ENCODE measurements around the gene SPTBN4.

The SPTBN4 gene

DNA sequence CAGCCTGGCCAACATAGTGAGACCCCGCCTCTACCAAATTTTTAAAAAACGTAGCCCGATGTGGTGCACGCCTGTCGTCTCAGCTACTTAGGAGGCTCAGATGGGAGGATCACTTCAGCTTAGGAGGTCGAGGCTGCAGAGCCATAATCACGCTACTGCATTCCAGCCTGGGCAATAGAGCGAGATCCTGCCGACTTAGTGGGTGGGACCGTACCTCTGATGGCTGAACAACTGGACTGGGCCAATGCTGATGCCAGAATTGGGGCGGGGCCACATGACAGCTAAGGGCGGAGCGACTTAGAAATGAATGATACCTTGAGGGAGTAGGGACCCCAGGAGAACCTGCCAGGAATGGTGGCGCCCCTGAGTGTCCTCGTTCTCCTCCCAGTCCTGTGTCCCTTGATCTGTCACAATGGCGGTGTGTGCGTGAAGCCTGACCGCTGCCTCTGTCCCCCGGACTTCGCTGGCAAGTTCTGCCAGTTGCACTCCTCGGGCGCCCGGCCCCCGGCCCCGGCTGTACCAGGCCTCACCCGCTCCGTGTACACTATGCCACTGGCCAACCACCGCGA is 137.9 kb downstream of the SPTBN4 start (continued):
- TF ChIP-seq, protein P1, sequence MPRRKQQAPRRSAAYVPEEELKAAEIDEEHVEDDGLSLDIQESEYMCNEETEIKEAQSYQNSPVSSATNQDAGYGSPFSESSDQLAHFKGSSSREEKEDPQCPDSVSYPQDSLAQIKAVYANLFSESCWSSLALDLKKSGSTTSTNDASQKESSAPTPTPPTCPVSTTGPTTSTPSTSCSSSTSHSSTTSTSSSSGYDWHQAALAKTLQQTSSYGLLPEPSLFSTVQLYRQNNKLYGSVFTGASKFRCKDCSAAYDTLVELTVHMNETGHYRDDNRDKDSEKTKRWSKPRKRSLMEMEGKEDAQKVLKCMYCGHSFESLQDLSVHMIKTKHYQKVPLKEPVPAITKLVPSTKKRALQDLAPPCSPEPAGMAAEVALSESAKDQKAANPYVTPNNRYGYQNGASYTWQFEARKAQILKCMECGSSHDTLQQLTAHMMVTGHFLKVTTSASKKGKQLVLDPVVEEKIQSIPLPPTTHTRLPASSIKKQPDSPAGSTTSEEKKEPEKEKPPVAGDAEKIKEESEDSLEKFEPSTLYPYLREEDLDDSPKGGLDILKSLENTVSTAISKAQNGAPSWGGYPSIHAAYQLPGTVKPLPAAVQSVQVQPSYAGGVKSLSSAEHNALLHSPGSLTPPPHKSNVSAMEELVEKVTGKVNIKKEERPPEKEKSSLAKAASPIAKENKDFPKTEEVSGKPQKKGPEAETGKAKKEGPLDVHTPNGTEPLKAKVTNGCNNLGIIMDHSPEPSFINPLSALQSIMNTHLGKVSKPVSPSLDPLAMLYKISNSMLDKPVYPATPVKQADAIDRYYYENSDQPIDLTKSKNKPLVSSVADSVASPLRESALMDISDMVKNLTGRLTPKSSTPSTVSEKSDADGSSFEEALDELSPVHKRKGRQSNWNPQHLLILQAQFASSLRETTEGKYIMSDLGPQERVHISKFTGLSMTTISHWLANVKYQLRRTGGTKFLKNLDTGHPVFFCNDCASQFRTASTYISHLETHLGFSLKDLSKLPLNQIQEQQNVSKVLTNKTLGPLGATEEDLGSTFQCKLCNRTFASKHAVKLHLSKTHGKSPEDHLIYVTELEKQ (tag by site-specific recombination; IDR thresholded peaks at IDR 0.05; ENCODE audit: borderline replicate concordance): no peak
- no peak for TF ChIP-seq GLIS2 (tag by site-specific recombination; IDR thresholded peaks at IDR 0.05)
- TF ChIP-seq IKZF3 (tag by site-specific recombination; IDR thresholded peaks at IDR 0.05): no peak
- TF ChIP-seq ZNF416 (tag by site-specific recombination; IDR thresholded peaks at IDR 0.05): 0 out of 2 replicates have a peak, but pooled peaks have one; percentile 10
- TF ChIP-seq ZNF114 (tag by site-specific recombination; IDR thresholded peaks at IDR 0.05): no peak
- no peak for TF ChIP-seq ZNF214 (tag by site-specific recombination; IDR thresholded peaks at IDR 0.05; ENCODE audit: borderline replicate concordance)
- no peak for TF ChIP-seq ZNF23 (tag by site-specific recombination; IDR thresholded peaks at IDR 0.05; ENCODE audit: borderline replicate concordance)
- no peak for TF ChIP-seq ZSCAN16 (tag by site-specific recombination; IDR thresholded peaks at IDR 0.05)

DNA sequence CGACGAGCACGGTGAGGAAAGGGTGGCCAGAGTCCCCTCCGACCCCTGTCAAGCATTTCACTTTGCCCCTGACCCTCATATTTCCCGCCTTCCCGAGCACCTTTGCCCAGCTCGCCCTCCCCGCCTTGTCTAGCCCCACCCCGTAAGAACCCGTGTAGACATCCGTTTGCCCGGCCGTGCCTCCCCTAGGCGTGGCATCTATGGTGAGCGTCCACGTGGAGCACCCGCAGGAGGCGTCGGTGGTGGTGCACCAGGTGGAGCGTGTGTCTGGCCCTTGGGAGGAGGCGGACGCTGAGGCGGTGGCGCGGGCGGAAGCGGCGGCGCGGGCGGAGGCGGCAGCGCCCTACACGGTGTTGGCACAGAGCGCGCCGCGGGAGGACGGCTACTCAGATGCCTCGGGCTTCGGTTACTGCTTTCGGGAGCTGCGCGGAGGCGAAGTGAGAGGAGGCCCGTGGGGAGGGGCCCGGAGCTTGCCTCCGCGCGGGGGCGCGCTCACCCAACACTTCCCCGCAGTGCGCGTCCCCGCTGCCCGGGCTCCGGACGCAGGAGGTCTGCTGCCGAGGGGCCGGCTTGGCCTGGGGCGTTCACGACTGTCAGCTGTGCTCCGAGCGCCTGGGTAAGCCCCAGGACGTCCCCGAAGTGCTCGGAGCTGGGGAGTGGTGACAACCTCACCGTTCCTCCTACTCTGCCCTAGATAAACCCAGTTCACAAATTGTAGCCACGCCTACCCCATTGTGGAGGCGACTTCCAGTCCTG is 138.6 kb downstream of the SPTBN4 start:
- ChIA-PET POLR2A (interaction anchor here (0.8 to 5.1 kb wide), 12 partner anchors 10 to 257 kb away, joined by 3 to 60 read pairs (median 6); partner anchors contain the start of genes BLVRB, C19orf47, PLD3 and SERTAD1), CTCF (interaction anchor here (0.5 to 20.7 kb wide), 17 partner anchors 8 to 1836 kb away, joined by 3 to 470 read pairs (median 4); no protein-coding TSS in a partner anchor)
- peaks cover 57% of the 10 kb centered on the region for H3K4me1 ChIP-seq (ENCODE audit: control insufficient read depth, insufficient read depth, low read length)
- peak overlapping the region; percentile 28 for H3K4me3 ChIP-seq (ENCODE audit: low read depth, low read length)
- H3K9me3 ChIP-seq (ENCODE audit: control insufficient read depth, insufficient read depth, low read depth, low read length): no peaks in the 10 kb centered on the region
- no peaks in the 10 kb centered on the region for H3K36me3 ChIP-seq (ENCODE audit: control insufficient read depth in 2 of 2, insufficient read depth in 1 of 2, low read length in 2 of 2)
- peak overlapping the region; percentile 57; the same call in 1 of the 2 replicates for H3K27ac ChIP-seq (ENCODE audit: extremely low read depth, low read depth, low read length)
- TF ChIP-seq ZNF121 (tag by site-specific recombination; IDR thresholded peaks at IDR 0.05) (0 out of 2 replicates have a peak, but pooled peaks have one; percentile 22), ZBTB17 (tag by site-specific recombination; IDR thresholded peaks at IDR 0.05) (peak; percentile 69), KLF16 (tag by site-specific recombination; IDR thresholded peaks at IDR 0.05) (peak; percentile 95), ZNF48 (tag by site-specific recombination; IDR thresholded peaks at IDR 0.05) (no peak), ZNF560 (tag by site-specific recombination; IDR thresholded peaks at IDR 0.05; ENCODE audit: borderline replicate concordance) (no peak), ZFHX2 (tag by site-specific recombination; conservative IDR thresholded peaks at IDR 0.05) (peak; percentile 100), ZNF2 (tag by site-specific recombination; IDR thresholded peaks at IDR 0.05) (peak; percentile 76; the same call in 1 of the 2 replicates), ZNF37A (tag by site-specific recombination; IDR thresholded peaks at IDR 0.05) (no peak), KLF1 (tag by site-specific recombination; IDR thresholded peaks at IDR 0.05) (peak; percentile 100), ZNF274 (IDR thresholded peaks at IDR 0.05; ENCODE audit: low read length) (no peak), ZNF274 (tag by site-specific recombination; IDR thresholded peaks at IDR 0.05; ENCODE audit: borderline replicate concordance) (no peak), ZNF169 (tag by site-specific recombination; IDR thresholded peaks at IDR 0.05) (0 out of 2 replicates have a peak, but pooled peaks have one; percentile 30), ZNF548 (tag by site-specific recombination; IDR thresholded peaks at IDR 0.05) (no peak)
- TF ChIP-seq, protein P2, sequence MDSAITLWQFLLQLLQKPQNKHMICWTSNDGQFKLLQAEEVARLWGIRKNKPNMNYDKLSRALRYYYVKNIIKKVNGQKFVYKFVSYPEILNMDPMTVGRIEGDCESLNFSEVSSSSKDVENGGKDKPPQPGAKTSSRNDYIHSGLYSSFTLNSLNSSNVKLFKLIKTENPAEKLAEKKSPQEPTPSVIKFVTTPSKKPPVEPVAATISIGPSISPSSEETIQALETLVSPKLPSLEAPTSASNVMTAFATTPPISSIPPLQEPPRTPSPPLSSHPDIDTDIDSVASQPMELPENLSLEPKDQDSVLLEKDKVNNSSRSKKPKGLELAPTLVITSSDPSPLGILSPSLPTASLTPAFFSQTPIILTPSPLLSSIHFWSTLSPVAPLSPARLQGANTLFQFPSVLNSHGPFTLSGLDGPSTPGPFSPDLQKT (IDR thresholded peaks at IDR 0.05; ENCODE audit: borderline replicate concordance, low read depth, low read length): no peak
- TF ChIP-seq, protein P3, sequence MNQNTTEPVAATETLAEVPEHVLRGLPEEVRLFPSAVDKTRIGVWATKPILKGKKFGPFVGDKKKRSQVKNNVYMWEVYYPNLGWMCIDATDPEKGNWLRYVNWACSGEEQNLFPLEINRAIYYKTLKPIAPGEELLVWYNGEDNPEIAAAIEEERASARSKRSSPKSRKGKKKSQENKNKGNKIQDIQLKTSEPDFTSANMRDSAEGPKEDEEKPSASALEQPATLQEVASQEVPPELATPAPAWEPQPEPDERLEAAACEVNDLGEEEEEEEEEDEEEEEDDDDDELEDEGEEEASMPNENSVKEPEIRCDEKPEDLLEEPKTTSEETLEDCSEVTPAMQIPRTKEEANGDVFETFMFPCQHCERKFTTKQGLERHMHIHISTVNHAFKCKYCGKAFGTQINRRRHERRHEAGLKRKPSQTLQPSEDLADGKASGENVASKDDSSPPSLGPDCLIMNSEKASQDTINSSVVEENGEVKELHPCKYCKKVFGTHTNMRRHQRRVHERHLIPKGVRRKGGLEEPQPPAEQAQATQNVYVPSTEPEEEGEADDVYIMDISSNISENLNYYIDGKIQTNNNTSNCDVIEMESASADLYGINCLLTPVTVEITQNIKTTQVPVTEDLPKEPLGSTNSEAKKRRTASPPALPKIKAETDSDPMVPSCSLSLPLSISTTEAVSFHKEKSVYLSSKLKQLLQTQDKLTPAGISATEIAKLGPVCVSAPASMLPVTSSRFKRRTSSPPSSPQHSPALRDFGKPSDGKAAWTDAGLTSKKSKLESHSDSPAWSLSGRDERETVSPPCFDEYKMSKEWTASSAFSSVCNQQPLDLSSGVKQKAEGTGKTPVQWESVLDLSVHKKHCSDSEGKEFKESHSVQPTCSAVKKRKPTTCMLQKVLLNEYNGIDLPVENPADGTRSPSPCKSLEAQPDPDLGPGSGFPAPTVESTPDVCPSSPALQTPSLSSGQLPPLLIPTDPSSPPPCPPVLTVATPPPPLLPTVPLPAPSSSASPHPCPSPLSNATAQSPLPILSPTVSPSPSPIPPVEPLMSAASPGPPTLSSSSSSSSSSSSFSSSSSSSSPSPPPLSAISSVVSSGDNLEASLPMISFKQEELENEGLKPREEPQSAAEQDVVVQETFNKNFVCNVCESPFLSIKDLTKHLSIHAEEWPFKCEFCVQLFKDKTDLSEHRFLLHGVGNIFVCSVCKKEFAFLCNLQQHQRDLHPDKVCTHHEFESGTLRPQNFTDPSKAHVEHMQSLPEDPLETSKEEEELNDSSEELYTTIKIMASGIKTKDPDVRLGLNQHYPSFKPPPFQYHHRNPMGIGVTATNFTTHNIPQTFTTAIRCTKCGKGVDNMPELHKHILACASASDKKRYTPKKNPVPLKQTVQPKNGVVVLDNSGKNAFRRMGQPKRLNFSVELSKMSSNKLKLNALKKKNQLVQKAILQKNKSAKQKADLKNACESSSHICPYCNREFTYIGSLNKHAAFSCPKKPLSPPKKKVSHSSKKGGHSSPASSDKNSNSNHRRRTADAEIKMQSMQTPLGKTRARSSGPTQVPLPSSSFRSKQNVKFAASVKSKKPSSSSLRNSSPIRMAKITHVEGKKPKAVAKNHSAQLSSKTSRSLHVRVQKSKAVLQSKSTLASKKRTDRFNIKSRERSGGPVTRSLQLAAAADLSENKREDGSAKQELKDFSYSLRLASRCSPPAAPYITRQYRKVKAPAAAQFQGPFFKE (tag by site-specific recombination; IDR thresholded peaks at IDR 0.05; ENCODE audit: borderline replicate concordance): no peak
- TF ChIP-seq, protein P4, sequence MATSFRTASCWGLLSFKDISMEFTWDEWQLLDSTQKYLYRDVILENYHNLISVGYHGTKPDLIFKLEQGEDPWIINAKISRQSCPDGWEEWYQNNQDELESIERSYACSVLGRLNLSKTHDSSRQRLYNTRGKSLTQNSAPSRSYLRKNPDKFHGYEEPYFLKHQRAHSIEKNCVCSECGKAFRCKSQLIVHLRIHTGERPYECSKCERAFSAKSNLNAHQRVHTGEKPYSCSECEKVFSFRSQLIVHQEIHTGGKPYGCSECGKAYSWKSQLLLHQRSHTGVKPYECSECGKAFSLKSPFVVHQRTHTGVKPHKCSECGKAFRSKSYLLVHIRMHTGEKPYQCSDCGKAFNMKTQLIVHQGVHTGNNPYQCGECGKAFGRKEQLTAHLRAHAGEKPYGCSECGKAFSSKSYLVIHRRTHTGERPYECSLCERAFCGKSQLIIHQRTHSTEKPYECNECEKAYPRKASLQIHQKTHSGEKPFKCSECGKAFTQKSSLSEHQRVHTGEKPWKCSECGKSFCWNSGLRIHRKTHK (tag by site-specific recombination; IDR thresholded peaks at IDR 0.05): no peak

All from HEK293 (cell line).